ENCODE results near the gene ZNF554. TPM values are rescaled to one million over a fixed set of nuclear protein-coding genes. Genes with fewer than 3 reads are reported as not detected.

The ZNF554 gene
- total RNA-seq, 1 experiment from 2014 or later = 5.9 TPM

- Histone ChIP-seq H4K20me1 (ENCODE audit: control insufficient read depth, insufficient read depth, insufficient read length) (no peaks in the 10 kb centered on the region), H4K8ac (replicated peaks; ENCODE audit: insufficient read length, low read depth, low read length) (no peak overlapping the region), H2BK15ac (ENCODE audit: low read depth, low read length) (no peak overlapping the region), H2BK20ac (ENCODE audit: low read depth, low read length, poor library complexity, severe bottlenecking) (no peak overlapping the region), H4K5ac (ENCODE audit: insufficient read length, low read depth, low read length) (no peak overlapping the region), H2BK120ac (ENCODE audit: low read depth, low read length, poor library complexity, severe bottlenecking) (no peak overlapping the region), H3K23ac (ENCODE audit: insufficient read length, low read depth, low read length) (no peak overlapping the region), H3K4me2 (ENCODE audit: insufficient read depth, insufficient read length, low read length) (no peak overlapping the region), H3K4me1 (ENCODE audit: insufficient read depth, low read length) (no peaks in the 10 kb centered on the region), H2AFZ (ENCODE audit: low read length) (no peak overlapping the region), H2BK5ac (ENCODE audit: insufficient read length, low read length) (no peak overlapping the region), H2AK5ac (ENCODE audit: insufficient read length, low read length) (no peak overlapping the region), H3K9me3 (ENCODE audit: control insufficient read depth, low read depth, low read length) (no peaks in the 10 kb centered on the region), H3K4ac (ENCODE audit: low read depth, low read length) (no peak overlapping the region), H3K56ac (ENCODE audit: insufficient read length, low read depth, low read length) (no peak overlapping the region), H2BK12ac (ENCODE audit: insufficient read length, low read depth, low read length) (no peak overlapping the region), H3K79me2 (ENCODE audit: insufficient read depth, low read length) (no peaks in the 10 kb centered on the region), H3K27ac (ENCODE audit: insufficient read length, low read depth, low read length) (no peak overlapping the region), H3T11ph (ENCODE audit: low read length) (no peak overlapping the region), H3K9ac (ENCODE audit: extremely low read depth, insufficient read length, low read length) (no peak overlapping the region), H3K27me3 (ENCODE audit: insufficient read depth, low read length) (no peaks in the 10 kb centered on the region), H4K91ac (ENCODE audit: insufficient read length, low read depth, low read length) (no peak overlapping the region), H3K14ac (ENCODE audit: insufficient read depth, low read length) (no peak overlapping the region), H3K79me1 (ENCODE audit: insufficient read depth, low read depth, low read length, poor library complexity, severe bottlenecking) (peaks cover 4% of the 10 kb centered on the region), H3K18ac (ENCODE audit: insufficient read length, low read depth, low read length) (no peak overlapping the region), H3K23me2 (ENCODE audit: insufficient read length, low read depth, low read length, poor library complexity, severe bottlenecking) (no peaks in the 10 kb centered on the region)
- Mint-ChIP-seq H3K4me3 (no peak overlapping the region), H3K27me3 (ENCODE audit: low read depth) (no peaks in the 10 kb centered on the region; the same call in 1 of the 2 replicates), H3K4me1 (no peaks in the 10 kb centered on the region), H3K9me3 (no peaks in the 10 kb centered on the region), H3K36me3 (ENCODE audit: insufficient read depth in 1 of 3, low read depth in 3 of 3) (peaks cover 28 to 77% (median 71%) of the 10 kb centered on the region in 3 experiments), H3K27ac (no peak overlapping the region; a peak in 1 of 7 replicates)
- TF ChIP-seq, protein P1, sequence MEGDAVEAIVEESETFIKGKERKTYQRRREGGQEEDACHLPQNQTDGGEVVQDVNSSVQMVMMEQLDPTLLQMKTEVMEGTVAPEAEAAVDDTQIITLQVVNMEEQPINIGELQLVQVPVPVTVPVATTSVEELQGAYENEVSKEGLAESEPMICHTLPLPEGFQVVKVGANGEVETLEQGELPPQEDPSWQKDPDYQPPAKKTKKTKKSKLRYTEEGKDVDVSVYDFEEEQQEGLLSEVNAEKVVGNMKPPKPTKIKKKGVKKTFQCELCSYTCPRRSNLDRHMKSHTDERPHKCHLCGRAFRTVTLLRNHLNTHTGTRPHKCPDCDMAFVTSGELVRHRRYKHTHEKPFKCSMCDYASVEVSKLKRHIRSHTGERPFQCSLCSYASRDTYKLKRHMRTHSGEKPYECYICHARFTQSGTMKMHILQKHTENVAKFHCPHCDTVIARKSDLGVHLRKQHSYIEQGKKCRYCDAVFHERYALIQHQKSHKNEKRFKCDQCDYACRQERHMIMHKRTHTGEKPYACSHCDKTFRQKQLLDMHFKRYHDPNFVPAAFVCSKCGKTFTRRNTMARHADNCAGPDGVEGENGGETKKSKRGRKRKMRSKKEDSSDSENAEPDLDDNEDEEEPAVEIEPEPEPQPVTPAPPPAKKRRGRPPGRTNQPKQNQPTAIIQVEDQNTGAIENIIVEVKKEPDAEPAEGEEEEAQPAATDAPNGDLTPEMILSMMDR (conservative IDR thresholded peaks at IDR 0.05) = no peak
- DNase-seq = no peak
- WGBS (ENCODE audit: extremely low coverage, insufficient read length, low lambda C conversion rate) = no CpG with 5 or more reads among the region's 28 CpGs
Observed at GRCh38 chr19:2805261-2805900, 14.3 kb upstream of the ZNF554 start.
